GM23338 (cell line): ENCODE measurements around the gene PHC2. TPM values are rescaled to one million over a fixed set of nuclear protein-coding genes. Genes with fewer than 3 reads are reported as not detected.

Source experiments
- ATAC-seq: fragments of 200-7000 bp; cut with Tn5 transposase; 3 replicates; pipeline ENCODE4 v1.9.1; 2020
- DNase-seq: peaks from one replicate; pipeline ENCODE4 v3.0.0-alpha.2; 2015; ENCODE audit warnings: low spot score
- H2AFZ ChIP-seq: fragments of 200-600 bp; sonication (generic); 2 replicates; pipeline ENCODE4 v1.8.0; 2016; ENCODE audit warnings: antibody characterized with exemption, mild to moderate bottlenecking, moderate library complexity
- H3F3A ChIP-seq: fragments of 200-600 bp; sonication (generic); replicated peaks from 2 replicates; pipeline ENCODE4 v1.8.0; 2017; ENCODE audit warnings: antibody characterized with exemption, mixed run types, low read depth
- H3K27ac ChIP-seq: fragments of 200-600 bp; sonication (generic); 2 replicates; pipeline ENCODE4 v1.6.1; 2016; ENCODE audit warnings: low read depth
- H3K27me3 ChIP-seq: fragments of 200-600 bp; sonication (generic); 2 replicates; pipeline ENCODE4 v1.8.0; 2016; ENCODE audit warnings: mild to moderate bottlenecking, mixed run types, moderate library complexity; ENCODE audit not compliant: insufficient read depth
- H3K36me3 ChIP-seq: fragments of 200-600 bp; sonication (generic); 2 replicates; pipeline ENCODE4 v1.8.0; 2016; ENCODE audit warnings: mild to moderate bottlenecking; ENCODE audit not compliant: insufficient read depth
- H3K4me1 ChIP-seq: fragments of 200-600 bp; sonication (generic); 2 replicates; pipeline ENCODE4 v1.8.0; 2016; ENCODE audit warnings: mild to moderate bottlenecking, moderate library complexity; ENCODE audit not compliant: insufficient read depth
- H3K4me2 ChIP-seq: fragments of 200-600 bp; sonication (generic); 2 replicates; pipeline ENCODE4 v1.7.1; 2017; ENCODE audit warnings: mixed run types
- H3K4me3 ChIP-seq: fragments of 200-600 bp; sonication (generic); 2 replicates; pipeline ENCODE4 v1.6.1; 2016; ENCODE audit warnings: mixed run types
- H3K79me2 ChIP-seq: fragments of 200-600 bp; sonication (generic); replicated peaks from 2 replicates; pipeline ENCODE4 v1.8.0; 2017; ENCODE audit warnings: mild to moderate bottlenecking; ENCODE audit not compliant: insufficient read depth
- H3K9me2 ChIP-seq: fragments of 200-600 bp; sonication (generic); 2 replicates; pipeline ENCODE4 v1.8.0; 2017; ENCODE audit not compliant: insufficient read depth
- H4K20me1 ChIP-seq: fragments of 200-600 bp; sonication (generic); replicated peaks from 2 replicates; pipeline ENCODE4 v1.8.0; 2017; ENCODE audit warnings: mild to moderate bottlenecking; ENCODE audit not compliant: insufficient read depth
- H3K27ac Mint-ChIP-seq: 2 replicates; pipeline ENCODE4 v1.8.0; 2020; ENCODE audit warnings: inconsistent platforms, mild to moderate bottlenecking, moderate library complexity, mixed read lengths
- H3K27me3 Mint-ChIP-seq: 3 replicates; pipeline ENCODE4 v1.8.0; 2022; ENCODE audit warnings: low read depth, mild to moderate bottlenecking, moderate library complexity, mixed read lengths, inconsistent platforms; ENCODE audit not compliant: insufficient read depth, poor library complexity
- H3K36me3 Mint-ChIP-seq: 3 replicates; pipeline ENCODE4 v1.8.0; 2021; ENCODE audit warnings: low read depth, mild to moderate bottlenecking, inconsistent platforms, moderate library complexity, mixed read lengths
- H3K4me1 Mint-ChIP-seq: 3 replicates; pipeline ENCODE4 v1.8.0; 2020; ENCODE audit warnings: mild to moderate bottlenecking, inconsistent platforms, mixed read lengths
- H3K4me3 Mint-ChIP-seq: 3 replicates; pipeline ENCODE4 v1.8.0; 2021; ENCODE audit warnings: moderate library complexity, mild to moderate bottlenecking, inconsistent platforms, mixed read lengths
- H3K9me3 Mint-ChIP-seq: 3 replicates; pipeline ENCODE4 v1.8.0; 2020; ENCODE audit warnings: moderate library complexity, mild to moderate bottlenecking, inconsistent platforms, mixed read lengths
- CREB1 ChIP-seq: fragments of 250-450 bp; sonication (Bioruptor Pico); IDR thresholded peaks from 2 replicates; pipeline ENCODE4 v1.5.0; 2020; ENCODE audit warnings: low read depth, mild to moderate bottlenecking, moderate library complexity
- CTCF ChIP-seq, 2 experiments: fragments of 200-600 bp in 1 of 2; sonication (generic) in 1 of 2; conservative IDR thresholded peaks; 2 replicates each; pipeline versions ENCODE4 v1.5.1 to v1.6.1; 2016 to 2017; ENCODE audit warnings: antibody characterized with exemption in 2 of 2, low read depth in 2 of 2, mild to moderate bottlenecking in 2 of 2, moderate library complexity in 1 of 2
- ETS1 ChIP-seq: IDR thresholded peaks from 2 replicates; pipeline ENCODE4 v1.6.1; 2016; ENCODE audit warnings: antibody characterized with exemption
- EZH2 ChIP-seq: fragments of 200-600 bp; sonication (generic); IDR thresholded peaks from one replicate; pipeline ENCODE4 v1.8.0; 2017; ENCODE audit warnings: antibody characterized with exemption, mild to moderate bottlenecking, low read depth; ENCODE audit not compliant: unreplicated experiment
- EZH2phosphoT487 ChIP-seq: fragments of 200-600 bp; sonication (generic); IDR thresholded peaks from one replicate; pipeline ENCODE4 v1.8.1; 2018; ENCODE audit warnings: antibody characterized with exemption; ENCODE audit not compliant: unreplicated experiment
- JUNB ChIP-seq: IDR thresholded peaks from one replicate; pipeline ENCODE4 v1.6.1; 2016; ENCODE audit warnings: antibody characterized with exemption; ENCODE audit not compliant: unreplicated experiment
- STAT1 ChIP-seq: IDR thresholded peaks from one replicate; pipeline ENCODE4 v1.6.1; 2016; ENCODE audit warnings: antibody characterized with exemption; ENCODE audit not compliant: unreplicated experiment
- ZNF462 ChIP-seq: fragments of 250-450 bp; sonication (Bioruptor Pico); IDR thresholded peaks from 2 replicates; pipeline ENCODE4 v1.5.0; 2020; ENCODE audit warnings: mild to moderate bottlenecking, moderate library complexity
- polyA plus RNA-seq: library from polyadenylated mRNA; unstranded; fragments of >200 nt; fragmentation: Nextera tagmentation; extraction: Ambion mirVana; gene quantifications from 2 replicates; pipeline ENCODE4 v1.2.1, GENCODE V29; 2016
- total RNA-seq: library from RNA; depleted of rRNA; stranded (reverse); fragments of >200 nt; shearing (Covaris generic); gene quantifications from 2 replicates; pipeline ENCODE4 v1.2.3, GENCODE V29; 2014

PHC2 gene
- total and polyA plus RNA-seq, 2 experiments from 2014 or later = 1.7 to 7.3 TPM

- TF ChIP-seq ZNF462 (CRISPR knock-in tag) = no peak
- TF ChIP-seq EZH2 = no peak
- TF ChIP-seq CREB1 (CRISPR knock-in tag) = no peak
- TF ChIP-seq EZH2phosphoT487 = no peak
- no peak for TF ChIP-seq JUNB
- no peak for TF ChIP-seq STAT1
Measured at GRCh38 chr1:33424205-33424604, 6.7 kb downstream of the PHC2 start (continued).

- no peaks in the 10 kb centered on the region for H3K79me2 ChIP-seq
- no peak for DNase-seq
- no peaks in the 10 kb centered on the region for H4K20me1 ChIP-seq
- Mint-ChIP-seq H3K27ac (no peak overlapping the region), H3K27me3 (peaks cover 2% of the 10 kb centered on the region), H3K36me3 (no peaks in the 10 kb centered on the region), H3K4me1 (peaks cover 18% of the 10 kb centered on the region; the same call in 2 of the 3 replicates), H3K4me3 (no peak overlapping the region), H3K9me3 (peaks cover 4% of the 10 kb centered on the region; the same call in 2 of the 3 replicates)
- peaks cover 15% of the 10 kb centered on the region; the same call in 1 of the 2 replicates for H3K4me1 ChIP-seq
- no peaks in the 10 kb centered on the region for H3K27me3 ChIP-seq
- H3K27ac ChIP-seq = no peak overlapping the region
- peaks cover 5% of the 10 kb centered on the region; the same call in 1 of the 2 replicates for H3K9me2 ChIP-seq
- no peaks in the 10 kb centered on the region; the same call in 1 of the 2 replicates for H3K36me3 ChIP-seq
- H3K4me2 ChIP-seq = peak overlapping the region; percentile 55
- H3F3A ChIP-seq = no peaks in the 10 kb centered on the region
- no peak overlapping the region for H2AFZ ChIP-seq
- ATAC-seq = no peak
- no peak overlapping the region for H3K4me3 ChIP-seq
- no peak for TF ChIP-seq CTCF (conservative IDR thresholded peaks at IDR 0.05; ENCODE audit: low read depth in 2 of 2)
- no peak for TF ChIP-seq CREB1 (CRISPR knock-in tag)
- no peak for TF ChIP-seq ETS1
Measured at GRCh38 chr1:33420870-33421775, 9.8 kb downstream of the PHC2 start.
